Hepatic stellate cell (primary cell): ENCODE measurements around the gene TBX15.

Source experiments
- DNase-seq: peaks from one replicate; pipeline ENCODE4 v3.0.0; 2011; ENCODE audit warnings: low spot score

TBX15 gene

GRCh38 chr1:118984722-118985639 lies 3.2 kb downstream of the TBX15 start:
- DNase-seq = no peak

- DNase-seq = no peak
Measured at GRCh38 chr1:118984086-118984721, 3.9 kb downstream of the TBX15 start.

GRCh38 chr1:118983558-118984041 lies 4.5 kb downstream of the TBX15 start:
- no peak for DNase-seq

GRCh38 chr1:118982821-118983557 lies 5.2 kb downstream of the TBX15 start:
- no peak for DNase-seq

DNA sequence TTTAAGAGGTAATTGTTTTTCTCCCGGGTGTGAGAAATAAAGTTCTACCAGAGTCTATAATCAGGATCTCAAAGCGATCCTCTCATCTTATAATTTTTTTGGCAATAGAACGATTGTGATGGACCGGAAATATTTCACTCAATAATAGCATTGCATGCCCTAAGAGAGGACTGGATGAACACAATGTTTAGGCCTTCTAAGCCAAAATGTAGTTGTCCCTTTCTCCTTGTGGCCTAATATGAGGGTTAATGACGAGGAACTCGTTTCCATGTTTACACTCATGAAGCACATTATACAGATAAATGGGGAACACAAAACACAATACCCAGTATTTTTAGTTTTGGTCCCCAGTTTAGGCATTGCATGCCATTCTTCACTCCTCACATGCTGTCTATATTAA lies 5.9 kb downstream of the TBX15 start:
- no peak for DNase-seq

DNA sequence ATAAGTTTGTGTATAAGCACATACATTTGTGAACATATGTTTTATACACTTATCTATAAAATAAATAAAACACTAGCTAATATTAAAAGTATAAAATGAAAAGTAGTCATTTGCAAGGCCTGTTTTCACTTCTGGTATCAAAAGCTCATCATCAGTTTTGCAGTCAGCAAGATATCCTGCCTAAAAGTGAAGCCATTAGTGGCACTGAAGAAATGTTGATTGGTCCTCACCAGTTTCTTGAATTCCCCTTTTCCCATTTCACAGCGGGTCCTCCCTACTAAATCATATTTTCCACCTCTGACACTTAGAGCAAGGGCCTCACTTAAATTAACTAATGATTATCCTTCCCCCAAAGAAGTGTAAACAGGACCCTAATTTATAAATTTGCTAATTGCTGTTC lies 6.7 kb downstream of the TBX15 start:
- DNase-seq = no peak

- no peak for DNase-seq
Measured at GRCh38 chr1:118979754-118980575, 8.2 kb downstream of the TBX15 start.

DNA sequence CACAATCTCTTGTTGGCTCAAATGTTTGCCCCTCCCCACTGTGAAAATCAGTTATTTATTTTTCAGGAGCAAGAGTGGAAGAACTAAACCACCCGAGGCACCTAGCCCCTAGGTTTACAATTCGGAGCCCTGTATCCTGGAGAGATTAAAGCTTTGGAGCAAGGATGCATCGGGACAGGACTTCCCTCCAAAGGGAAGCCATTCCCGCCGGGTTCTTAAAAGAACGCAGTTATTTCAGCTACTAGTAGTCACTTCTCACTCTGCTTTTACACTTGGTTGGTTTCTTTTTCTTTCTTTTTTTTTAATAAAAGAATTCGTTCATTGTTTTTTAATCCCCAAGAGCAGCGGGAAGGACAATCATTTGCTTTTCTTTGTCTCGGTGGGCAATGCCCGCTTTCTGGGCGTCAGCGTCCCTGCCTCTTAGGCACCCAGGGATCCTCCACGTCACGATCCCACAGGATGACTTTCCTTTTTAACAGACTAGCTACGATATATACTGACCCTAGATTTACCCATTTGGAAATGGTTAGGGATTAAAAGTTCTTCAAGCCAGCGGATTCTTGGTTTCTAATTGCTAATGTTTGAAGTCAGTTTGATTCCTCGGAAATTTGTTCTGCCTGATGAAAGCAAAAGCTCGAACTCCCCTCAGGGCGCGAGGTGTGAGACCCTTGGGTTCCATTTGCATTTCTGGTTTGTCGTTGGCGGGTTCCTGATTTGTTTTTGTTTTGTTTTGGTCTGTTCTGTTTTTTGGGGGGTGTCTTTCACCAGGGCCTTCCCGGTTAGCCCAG lies 9.0 kb downstream of the TBX15 start:
- DNase-seq = no peak

GRCh38 chr1:118977600-118977999 lies 10.5 kb downstream of the TBX15 start:
- DNase-seq = no peak

GRCh38 chr1:118974661-118975060 lies 13.5 kb downstream of the TBX15 start:
- no peak for DNase-seq

GRCh38 chr1:118973531-118974137 lies 14.5 kb downstream of the TBX15 start:
- no peak for DNase-seq

DNA sequence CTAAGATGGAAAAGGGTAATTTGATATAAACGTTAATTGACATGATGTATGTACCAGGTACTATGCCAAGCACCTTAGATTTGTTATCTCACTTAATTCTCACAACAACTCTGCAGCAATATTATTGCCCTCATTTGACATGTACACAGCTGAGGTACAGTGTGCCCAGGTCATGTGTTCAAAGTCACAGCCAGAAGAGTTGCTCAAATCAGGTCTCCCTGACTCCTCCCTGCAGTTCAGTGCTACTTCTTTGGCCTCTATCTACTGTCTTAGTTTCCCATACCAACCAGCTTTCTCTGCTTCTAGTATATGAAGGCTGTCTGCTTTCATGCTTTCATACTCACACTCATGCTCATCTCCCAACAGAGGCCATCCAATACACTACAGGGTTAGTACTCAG lies 15.1 kb downstream of the TBX15 start:
- no peak for DNase-seq

DNA sequence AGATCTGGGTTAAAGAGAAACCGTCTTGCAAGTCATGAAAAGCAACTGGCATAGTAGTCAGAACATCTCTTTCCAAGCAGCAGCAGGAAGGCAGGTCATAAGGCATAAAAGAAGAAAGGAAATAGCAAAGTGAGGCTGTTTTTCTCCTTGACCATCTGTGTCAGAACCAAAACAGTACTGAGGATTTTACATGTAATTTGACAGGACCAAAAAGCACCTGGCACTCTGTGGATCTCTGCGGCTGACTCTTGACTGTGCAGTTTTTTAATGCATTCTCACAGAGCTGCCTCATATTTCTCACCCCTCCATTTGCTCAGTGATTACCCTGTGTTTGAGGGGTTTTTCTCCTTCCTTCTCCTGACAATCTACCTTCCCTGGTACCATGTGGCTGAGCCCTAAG lies 17.7 kb downstream of the TBX15 start:
- DNase-seq = no peak

- no peak for DNase-seq
Measured at GRCh38 chr1:118963456-118964430, 24.4 kb downstream of the TBX15 start.

DNA sequence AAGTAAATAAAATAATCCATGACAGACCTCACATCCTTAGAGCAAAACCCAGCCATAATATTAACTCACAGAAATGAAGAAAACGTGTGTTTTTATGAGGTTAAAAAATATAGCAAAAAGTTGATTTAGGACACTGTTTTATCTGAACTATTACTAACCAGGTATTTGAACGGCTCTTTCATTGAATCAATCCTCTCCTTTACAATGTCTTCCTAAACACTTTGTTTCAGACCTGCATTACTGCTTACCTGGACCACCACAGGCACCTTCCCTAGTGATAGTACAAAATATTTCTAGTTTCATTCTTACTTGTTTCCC lies 25.0 kb downstream of the TBX15 start:
- DNase-seq = no peak

DNA sequence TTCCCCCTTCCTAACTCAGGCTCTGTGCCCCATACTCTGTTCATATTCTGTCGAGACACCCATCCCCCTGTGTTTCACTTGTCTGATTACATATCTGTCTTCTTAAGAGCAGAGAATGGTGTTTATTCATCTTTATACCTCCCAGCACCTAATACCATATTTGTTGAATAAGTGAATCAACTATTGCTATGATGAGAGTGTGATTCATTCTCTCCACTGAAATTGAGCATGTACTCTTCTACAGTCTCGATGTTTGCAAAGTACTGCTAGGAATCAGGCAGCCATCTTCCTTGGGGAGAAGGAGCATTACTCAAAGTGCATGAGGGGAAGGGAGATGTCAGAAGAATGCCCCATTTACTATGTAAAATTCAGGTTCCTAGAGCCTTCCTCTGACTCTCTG lies 27.0 kb downstream of the TBX15 start:
- DNase-seq = no peak

- DNase-seq = no peak
Measured at GRCh38 chr1:118960567-118961136, 27.5 kb downstream of the TBX15 start.

GRCh38 chr1:118960026-118960561 lies 28.0 kb downstream of the TBX15 start:
- no peak for DNase-seq
